ENCODE data around the gene HLCS.

The HLCS gene

DNA sequence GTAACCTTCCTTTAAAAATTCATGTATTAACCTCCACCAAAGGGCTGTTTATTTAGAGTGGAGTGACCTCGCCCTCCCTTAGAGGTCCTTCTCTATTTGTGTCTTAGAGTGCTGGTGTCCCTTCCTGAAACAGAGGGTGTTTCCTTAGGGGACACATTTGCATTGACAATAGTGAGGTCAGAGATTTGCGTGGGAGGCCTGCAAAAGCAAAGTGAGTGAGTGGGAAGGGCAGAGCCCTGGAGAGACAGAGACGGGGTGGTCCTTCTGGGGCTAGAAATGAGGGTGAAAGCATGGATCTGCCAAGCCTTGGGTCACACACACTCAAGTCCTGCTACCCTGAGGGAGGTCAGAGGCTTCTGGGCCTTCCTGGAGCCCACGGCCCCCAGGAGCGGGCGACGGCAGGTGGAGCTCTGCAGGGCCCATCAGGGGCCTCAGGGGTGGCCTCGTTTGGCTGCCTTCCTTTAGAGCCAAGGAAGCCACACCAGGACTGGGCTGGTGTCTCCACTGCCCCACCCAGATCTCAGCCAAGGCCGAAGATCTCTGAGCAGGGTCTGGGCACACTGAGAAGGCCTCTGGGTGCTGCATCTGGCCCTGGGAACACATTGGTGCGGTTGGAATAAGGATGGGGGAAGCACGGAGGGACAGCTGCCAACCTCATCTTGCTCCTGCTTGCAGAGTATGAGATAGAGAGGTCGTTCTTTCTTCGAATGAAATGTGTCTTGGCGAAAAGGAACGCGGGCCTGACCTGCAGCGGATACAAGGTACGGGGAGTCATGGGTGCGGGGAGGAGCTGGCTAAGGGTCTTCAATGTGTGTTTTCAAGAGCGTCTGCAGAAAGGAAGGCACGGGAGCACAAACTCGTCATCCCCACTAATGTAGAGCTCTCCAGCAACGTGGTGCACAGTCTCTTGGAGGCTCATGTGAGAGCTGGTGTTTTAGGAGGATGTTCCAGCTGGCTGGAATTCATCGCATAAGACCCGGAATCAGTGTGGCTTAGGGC lies 243.8 kb downstream of the HLCS start:
- DNase-seq (ENCODE audit: low read depth) = no peak

DNA sequence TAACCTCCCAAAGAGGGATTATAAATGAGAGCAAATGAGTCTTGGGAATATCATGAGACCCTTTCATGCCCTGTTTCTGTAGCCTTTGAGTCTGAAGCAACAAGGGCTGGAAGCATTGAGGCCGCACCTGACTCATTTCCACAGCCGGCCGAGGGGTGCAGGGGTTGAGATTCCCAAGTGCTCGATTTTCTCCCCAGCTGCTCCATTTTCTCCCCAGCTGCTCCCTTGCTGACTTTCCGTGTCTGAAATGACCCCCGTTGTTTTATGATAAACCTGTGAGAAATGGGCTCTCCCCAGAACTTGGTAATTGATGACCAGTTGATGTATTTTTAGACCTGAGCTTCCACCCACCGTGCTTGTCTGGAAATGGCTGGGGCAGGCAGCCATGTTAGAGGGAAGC lies 244.7 kb downstream of the HLCS start:
- no peak for DNase-seq (ENCODE audit: low read depth)

- no peak for DNase-seq (ENCODE audit: low read depth)
Observed at GRCh38 chr21:36719614-36720013, 246.9 kb downstream of the HLCS start.

- no peak for DNase-seq (ENCODE audit: low read depth)
Observed at GRCh38 chr21:36718951-36719501, 247.4 kb downstream of the HLCS start.

DNA sequence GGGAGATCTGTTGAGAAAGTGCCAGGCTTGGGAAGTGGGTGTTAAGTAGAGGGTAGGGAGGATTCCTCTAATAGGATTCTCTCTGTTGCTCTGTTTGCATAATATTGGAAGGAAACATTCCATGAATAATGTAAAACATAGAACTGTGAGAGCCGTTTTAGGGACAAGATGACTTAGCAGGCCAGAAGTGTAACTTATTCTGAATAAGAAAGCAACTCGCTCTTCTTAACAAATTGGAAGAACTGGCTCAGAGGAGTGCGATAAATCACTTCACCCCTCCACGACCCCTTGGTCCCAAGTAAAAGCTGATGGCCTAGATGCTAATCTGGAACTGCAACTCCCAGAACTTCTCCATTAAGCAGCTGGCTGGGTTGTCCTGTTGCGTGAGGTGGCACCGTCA lies 248.5 kb downstream of the HLCS start:
- no peak for DNase-seq (ENCODE audit: low read depth)

GRCh38 chr21:36716836-36717235 lies 249.6 kb downstream of the HLCS start:
- DNase-seq (ENCODE audit: low read depth) = no peak

- DNase-seq (ENCODE audit: low read depth) = no peak
Observed at GRCh38 chr21:36716387-36716786, 250.1 kb downstream of the HLCS start.

- no peak for DNase-seq (ENCODE audit: low read depth)
Observed at GRCh38 chr21:36713746-36714145, 252.7 kb downstream of the HLCS start.

- DNase-seq (ENCODE audit: low read depth) = no peak
Observed at GRCh38 chr21:36710729-36711048, 255.8 kb downstream of the HLCS start.

DNA sequence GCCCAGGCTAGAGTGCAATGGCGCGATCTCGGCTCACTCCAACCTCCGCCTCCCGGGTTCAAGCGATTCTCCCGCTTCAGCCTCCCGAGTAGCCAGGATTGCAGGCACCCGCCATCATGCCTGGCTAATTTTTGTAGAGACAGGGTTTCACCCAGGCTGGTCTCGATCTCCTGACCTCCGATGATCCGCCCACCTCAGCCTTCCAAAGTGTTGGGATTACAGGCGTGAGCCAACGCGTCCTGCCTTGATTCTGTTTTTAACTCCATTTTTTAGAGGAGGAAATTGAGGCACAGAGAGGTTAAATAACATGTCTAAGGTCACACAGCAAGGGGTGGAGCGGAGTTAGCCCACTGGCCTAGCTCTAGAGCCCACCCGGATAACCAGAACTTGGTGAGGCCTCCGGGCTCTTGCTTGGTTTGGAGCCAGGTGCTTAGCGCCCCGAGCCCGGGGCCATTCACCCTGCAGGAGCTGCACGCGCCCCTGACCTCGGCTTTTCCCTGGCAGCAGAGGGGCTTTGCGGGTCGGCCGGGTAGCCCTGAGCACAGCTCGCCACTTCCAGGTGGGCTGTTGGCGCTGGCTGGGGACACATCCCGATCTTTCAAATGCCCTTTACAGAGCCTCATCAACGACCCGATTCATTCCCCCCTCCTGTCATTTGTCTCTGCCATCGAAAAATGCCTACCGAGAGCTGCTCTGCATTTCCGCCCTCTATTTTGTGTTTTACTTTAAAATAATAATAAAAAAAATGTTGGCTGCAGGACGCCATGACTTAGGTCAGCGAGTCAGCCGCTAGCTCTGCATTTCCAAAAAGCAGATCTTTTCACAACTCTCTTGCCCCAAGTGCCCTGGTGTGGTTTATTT lies 256.4 kb downstream of the HLCS start:
- DNase-seq (ENCODE audit: low read depth) = no peak

GRCh38 chr21:36709030-36709867 lies 257.2 kb downstream of the HLCS start:
- DNase-seq (ENCODE audit: low read depth) = no peak

- DNase-seq (ENCODE audit: low read depth) = no peak
Observed at GRCh38 chr21:36708286-36709029, 258.0 kb downstream of the HLCS start.

GRCh38 chr21:36707763-36708285 lies 258.6 kb downstream of the HLCS start:
- DNase-seq (ENCODE audit: low read depth) = no peak

DNA sequence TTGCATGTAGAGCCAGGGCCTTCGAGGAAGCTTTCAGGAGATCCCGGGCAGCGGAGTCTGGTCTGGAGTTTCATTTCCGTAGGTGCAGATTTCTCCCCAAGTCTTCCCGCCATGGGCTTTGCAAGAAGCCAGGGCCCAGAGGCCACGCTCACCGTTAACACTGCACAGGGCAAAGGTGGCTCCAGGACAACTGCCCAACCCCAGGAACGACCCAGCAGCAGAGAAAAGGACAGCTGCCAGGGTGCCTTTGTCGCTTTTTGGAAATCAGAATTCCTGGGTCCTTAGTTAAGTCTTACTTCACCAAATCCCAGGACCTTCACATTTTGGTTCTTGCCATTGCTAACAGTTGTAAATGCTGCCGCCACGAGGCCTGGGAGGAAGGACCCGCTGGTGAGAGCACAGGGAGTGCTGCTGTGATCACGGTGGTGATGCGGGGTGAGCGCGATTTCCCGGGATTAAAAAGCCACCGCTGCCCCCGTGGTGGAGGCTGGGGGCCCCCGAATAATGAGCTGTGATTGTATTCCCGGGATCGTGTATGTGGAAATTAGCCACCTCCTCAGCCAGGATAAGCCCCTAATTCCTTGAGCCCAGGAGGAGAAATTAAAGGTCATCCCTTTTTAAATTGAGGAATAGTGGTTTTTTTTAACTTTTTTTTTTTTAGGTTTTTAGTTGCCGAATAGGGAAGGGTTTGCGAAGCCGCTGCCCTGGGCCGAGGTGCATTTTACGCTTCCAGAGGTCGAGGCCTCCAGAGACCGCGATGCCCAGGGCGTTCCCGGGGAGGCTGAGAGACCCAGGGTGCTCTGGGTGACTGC lies 259.3 kb downstream of the HLCS start:
- DNase-seq (ENCODE audit: low read depth) = no peak

GRCh38 chr21:36706482-36706852 lies 260.0 kb downstream of the HLCS start:
- no peak for DNase-seq (ENCODE audit: low read depth)

GRCh38 chr21:36705679-36706481 lies 260.6 kb downstream of the HLCS start:
- DNase-seq (ENCODE audit: low read depth) = no peak

DNA sequence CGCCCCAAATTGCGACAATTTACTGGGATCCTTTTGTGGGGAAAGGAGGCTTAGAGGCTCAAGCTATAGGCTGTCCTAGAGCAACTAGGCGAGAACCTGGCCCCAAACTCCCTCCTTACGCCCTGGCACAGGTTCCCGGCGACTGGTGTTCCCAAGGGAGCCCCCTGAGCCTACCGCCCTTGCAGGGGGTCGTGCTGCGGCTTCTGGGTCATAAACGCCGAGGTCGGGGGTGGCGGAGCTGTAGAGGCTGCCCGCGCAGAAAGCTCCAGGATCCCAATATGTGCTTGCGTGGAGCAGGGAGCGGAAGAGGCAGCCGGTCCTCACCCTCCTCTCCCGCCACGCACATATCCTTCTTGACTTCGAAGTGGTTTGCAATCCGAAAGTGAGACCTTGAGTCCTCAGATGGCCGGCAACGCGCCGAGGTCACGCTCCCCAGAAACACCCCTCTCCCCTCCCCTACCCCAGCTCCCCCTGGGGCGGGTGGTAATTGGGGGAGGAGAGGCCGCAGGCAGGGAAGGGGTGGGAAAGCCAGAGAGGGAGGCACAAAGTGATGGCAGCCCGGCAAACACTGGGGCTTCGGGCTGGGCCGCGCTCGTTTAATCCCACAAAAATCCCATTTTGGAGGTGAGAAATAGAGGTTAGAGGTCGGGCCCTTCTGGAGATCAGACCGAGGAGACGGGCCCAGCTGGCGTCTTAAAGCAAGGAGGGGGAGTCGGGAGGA lies 261.4 kb downstream of the HLCS start:
- no peak for DNase-seq (ENCODE audit: low read depth)

DNA sequence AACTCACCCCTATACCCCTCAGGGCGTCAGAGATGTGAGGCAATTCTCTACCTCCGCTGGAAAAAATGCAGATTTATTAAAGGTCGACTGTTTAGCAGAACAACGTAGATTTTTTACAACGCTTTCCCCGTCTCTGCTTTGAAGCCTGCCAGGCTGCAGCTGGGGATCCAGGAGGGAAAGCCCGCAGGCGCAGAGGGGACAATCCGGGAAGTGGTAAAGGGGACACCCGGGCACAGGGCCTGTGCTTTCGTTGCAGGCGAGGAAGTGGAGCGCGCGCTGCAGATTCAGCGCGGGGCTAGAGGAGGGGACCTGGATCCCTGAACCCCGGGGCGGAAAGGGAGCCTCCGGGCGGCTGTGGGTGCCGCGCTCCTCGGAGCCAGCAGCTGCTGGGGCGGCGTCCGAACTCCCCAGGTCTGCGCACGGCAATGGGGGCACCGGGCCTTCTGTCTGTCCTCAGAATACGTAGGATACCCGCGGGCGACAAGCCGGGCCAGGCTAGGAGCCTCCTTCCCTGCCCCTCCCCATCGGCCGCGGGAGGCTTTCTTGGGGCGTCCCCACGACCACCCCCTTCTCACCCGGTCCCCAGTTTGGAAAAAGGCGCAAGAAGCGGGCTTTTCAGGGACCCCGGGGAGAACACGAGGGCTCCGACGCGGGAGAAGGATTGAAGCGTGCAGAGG lies 262.1 kb downstream of the HLCS start:
- no peak for DNase-seq (ENCODE audit: low read depth)

Data from stromal cell of bone marrow (primary cell).